ENCODE results near the gene ZNF236.

ZNF236 gene

GRCh38 chr18:76791642-76792041, 30.7 kb upstream of the ZNF236 start:
- no peak overlapping the region for H3K27ac ChIP-seq
- TF ChIP-seq, protein P1, sequence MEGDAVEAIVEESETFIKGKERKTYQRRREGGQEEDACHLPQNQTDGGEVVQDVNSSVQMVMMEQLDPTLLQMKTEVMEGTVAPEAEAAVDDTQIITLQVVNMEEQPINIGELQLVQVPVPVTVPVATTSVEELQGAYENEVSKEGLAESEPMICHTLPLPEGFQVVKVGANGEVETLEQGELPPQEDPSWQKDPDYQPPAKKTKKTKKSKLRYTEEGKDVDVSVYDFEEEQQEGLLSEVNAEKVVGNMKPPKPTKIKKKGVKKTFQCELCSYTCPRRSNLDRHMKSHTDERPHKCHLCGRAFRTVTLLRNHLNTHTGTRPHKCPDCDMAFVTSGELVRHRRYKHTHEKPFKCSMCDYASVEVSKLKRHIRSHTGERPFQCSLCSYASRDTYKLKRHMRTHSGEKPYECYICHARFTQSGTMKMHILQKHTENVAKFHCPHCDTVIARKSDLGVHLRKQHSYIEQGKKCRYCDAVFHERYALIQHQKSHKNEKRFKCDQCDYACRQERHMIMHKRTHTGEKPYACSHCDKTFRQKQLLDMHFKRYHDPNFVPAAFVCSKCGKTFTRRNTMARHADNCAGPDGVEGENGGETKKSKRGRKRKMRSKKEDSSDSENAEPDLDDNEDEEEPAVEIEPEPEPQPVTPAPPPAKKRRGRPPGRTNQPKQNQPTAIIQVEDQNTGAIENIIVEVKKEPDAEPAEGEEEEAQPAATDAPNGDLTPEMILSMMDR (conservative IDR thresholded peaks at IDR 0.05) = no peak
- no peak for TF ChIP-seq ZFX (IDR thresholded peaks at IDR 0.05)

- TF ChIP-seq, protein P1 (conservative IDR thresholded peaks at IDR 0.05) = no peak
- TF ChIP-seq ZFX (IDR thresholded peaks at IDR 0.05) = no peak
- no peak overlapping the region for H3K27ac ChIP-seq
Measured at GRCh38 chr18:76794326-76794725, 28.0 kb upstream of the ZNF236 start.

GRCh38 chr18:76801567-76802505, 20.5 kb upstream of the ZNF236 start:
- TF ChIP-seq, protein P1 (conservative IDR thresholded peaks at IDR 0.05) = peak; percentile 93
- no peak for TF ChIP-seq ZFX (IDR thresholded peaks at IDR 0.05)
- no peak overlapping the region for H3K27ac ChIP-seq

GRCh38 chr18:76803413-76803812, 18.9 kb upstream of the ZNF236 start:
- no peak for TF ChIP-seq ZFX (IDR thresholded peaks at IDR 0.05)
- TF ChIP-seq, protein P1 (conservative IDR thresholded peaks at IDR 0.05) = no peak
- no peak overlapping the region for H3K27ac ChIP-seq

DNA sequence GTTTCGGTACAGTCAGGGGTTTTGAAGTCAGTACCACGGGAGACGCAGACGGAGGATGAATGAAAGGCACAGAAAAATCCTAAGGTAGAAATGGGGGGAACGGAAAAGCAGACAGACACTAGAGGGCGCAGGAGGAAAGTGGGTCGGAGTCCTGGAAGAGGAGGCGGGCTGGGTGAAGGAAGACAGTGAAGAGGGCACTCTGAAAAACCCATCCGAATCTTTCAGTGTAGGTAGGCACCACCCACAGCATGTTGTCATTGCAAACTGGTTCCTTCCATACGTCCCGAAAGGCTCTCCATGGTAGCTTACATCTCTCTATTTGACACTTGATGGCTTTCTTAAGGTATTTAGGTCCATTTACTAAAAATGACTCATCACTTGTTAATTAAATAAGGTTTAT, 18.5 kb upstream of the ZNF236 start:
- no peak overlapping the region for H3K27ac ChIP-seq
- TF ChIP-seq, protein P1 (conservative IDR thresholded peaks at IDR 0.05) = peak; percentile 87
- no peak for TF ChIP-seq ZFX (IDR thresholded peaks at IDR 0.05)

DNA sequence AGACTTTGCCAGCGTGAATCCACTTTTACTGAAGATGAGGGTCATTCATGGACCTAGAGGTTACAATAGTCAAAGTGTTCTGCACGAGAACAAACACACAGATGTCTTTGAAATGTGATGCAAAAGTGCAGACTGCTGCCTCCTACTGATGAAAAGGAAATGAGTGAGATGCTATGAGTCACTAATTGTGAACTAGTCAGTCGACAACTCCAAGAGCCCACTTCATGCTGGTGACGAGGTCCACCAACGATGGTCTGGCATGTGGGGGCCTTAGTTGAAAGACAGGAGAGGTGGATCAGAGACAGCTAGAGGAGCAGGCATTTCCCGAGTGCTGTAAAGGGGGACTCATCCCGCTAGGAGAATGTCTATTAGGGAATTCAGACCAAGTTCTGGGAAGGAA, 17.1 kb upstream of the ZNF236 start:
- no peak for TF ChIP-seq ZFX (IDR thresholded peaks at IDR 0.05)
- TF ChIP-seq, protein P1 (conservative IDR thresholded peaks at IDR 0.05) = no peak; the same call in 1 of the 2 replicates
- H3K27ac ChIP-seq = no peak overlapping the region

DNA sequence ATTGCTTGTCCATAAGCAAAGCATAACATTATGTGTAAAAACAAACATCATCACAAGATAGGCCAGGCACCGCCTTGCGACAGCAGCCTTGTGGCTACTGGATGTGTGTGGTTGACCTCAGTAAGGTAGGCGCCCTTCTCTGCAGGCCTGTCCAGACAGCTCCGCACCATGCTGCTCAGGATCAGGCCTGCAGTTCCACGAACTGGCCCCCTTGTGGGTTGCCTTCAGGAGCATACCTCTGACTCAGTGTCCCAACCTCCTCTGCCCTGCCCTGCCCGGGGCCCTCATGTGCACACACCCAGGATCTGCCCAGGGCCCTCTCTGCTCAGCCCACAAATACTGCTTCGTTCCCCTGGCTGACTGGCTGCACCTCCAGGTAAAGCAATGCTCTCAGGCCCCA, 16.1 kb upstream of the ZNF236 start:
- H3K27ac ChIP-seq = no peak overlapping the region
- no peak for TF ChIP-seq ZFX (IDR thresholded peaks at IDR 0.05)
